Measurements from ENCODE around the gene RPS15A. TPM values are rescaled to one million over a fixed set of nuclear protein-coding genes. Genes with fewer than 3 reads are reported as not detected.

RPS15A gene
- total and polyA plus RNA-seq, 2 of the 8 experiments (the other 6 are each of a cell fraction or from before 2014, with no cell fraction given): 1,784 to 5,666 TPM

DNA sequence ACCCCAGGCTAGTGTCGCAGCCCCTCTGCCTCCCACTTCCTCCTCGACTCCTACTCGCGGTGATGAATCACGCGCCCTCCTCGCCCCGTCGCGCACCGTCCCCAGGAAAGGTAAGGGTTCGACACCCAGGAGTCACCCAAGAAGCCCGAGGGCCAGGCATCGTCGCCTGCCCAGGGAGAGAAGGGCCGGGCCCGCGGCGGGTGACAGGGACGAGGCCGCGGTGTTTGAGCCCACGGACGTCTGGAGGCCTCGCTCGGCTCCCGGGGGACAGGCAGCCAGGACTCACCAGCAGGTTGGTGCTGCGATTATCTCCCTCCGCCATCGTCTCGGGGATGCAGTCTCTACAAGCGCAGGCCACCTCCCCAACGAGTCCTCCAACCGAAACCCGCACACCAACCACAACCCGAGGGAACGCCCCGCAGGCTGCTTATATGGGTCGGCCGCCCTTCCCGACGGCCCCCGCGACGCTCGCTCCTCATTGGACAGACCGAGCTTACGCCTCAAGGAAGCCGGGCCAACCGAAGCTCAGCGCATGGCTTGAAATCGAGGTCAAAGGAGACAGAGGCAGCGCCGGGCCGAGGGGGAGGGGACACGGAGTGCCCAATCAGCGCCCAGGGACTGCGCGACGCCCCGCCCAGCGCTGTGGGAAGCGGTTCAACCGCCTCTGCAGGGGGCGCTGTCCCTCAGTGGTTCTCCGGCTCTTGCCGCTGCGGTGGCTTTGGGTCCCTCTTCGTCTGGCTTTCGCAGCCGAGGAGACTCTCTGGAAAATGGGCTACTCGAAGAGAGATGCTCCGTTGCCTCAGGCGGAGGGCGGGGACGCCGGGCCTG is 11.2 kb upstream of the RPS15A start, which contains the start of gene ARL6IP1 (continued):
- TF ChIP-seq EZH2 (IDR thresholded peaks at IDR 0.05; ENCODE audit: low read depth, low read length, severe bottlenecking) (no peak), POU5F1 (IDR thresholded peaks at IDR 0.05; ENCODE audit: low read depth, low read length) (no peak), BRCA1 (IDR thresholded peaks at IDR 0.05; ENCODE audit: low read depth, low read length) (no peak), SIX5 (IDR thresholded peaks at IDR 0.05; ENCODE audit: low read depth, low read length) (no peak), SP4 (IDR thresholded peaks at IDR 0.05; ENCODE audit: low read length) (peak; percentile 83), SIN3A (conservative IDR thresholded peaks at IDR 0.05 in 1 of 2, IDR thresholded peaks at IDR 0.05 in 1 of 2; ENCODE audit: low read depth in 1 of 2, low read length in 2 of 2) (peak; percentile 66 to 76; a peak in 3 of 4 replicates), KDM1A (IDR thresholded peaks at IDR 0.05; ENCODE audit: borderline replicate concordance, low read length) (no peak), RFX5 (IDR thresholded peaks at IDR 0.05; ENCODE audit: borderline replicate concordance, low read depth, low read length) (0 out of 2 replicates have a peak, but pooled peaks have one; percentile 17), SP2 (IDR thresholded peaks at IDR 0.05; ENCODE audit: low read length) (no peak; the same call in 1 of the 2 replicates)
- TF ChIP-seq, protein P1, sequence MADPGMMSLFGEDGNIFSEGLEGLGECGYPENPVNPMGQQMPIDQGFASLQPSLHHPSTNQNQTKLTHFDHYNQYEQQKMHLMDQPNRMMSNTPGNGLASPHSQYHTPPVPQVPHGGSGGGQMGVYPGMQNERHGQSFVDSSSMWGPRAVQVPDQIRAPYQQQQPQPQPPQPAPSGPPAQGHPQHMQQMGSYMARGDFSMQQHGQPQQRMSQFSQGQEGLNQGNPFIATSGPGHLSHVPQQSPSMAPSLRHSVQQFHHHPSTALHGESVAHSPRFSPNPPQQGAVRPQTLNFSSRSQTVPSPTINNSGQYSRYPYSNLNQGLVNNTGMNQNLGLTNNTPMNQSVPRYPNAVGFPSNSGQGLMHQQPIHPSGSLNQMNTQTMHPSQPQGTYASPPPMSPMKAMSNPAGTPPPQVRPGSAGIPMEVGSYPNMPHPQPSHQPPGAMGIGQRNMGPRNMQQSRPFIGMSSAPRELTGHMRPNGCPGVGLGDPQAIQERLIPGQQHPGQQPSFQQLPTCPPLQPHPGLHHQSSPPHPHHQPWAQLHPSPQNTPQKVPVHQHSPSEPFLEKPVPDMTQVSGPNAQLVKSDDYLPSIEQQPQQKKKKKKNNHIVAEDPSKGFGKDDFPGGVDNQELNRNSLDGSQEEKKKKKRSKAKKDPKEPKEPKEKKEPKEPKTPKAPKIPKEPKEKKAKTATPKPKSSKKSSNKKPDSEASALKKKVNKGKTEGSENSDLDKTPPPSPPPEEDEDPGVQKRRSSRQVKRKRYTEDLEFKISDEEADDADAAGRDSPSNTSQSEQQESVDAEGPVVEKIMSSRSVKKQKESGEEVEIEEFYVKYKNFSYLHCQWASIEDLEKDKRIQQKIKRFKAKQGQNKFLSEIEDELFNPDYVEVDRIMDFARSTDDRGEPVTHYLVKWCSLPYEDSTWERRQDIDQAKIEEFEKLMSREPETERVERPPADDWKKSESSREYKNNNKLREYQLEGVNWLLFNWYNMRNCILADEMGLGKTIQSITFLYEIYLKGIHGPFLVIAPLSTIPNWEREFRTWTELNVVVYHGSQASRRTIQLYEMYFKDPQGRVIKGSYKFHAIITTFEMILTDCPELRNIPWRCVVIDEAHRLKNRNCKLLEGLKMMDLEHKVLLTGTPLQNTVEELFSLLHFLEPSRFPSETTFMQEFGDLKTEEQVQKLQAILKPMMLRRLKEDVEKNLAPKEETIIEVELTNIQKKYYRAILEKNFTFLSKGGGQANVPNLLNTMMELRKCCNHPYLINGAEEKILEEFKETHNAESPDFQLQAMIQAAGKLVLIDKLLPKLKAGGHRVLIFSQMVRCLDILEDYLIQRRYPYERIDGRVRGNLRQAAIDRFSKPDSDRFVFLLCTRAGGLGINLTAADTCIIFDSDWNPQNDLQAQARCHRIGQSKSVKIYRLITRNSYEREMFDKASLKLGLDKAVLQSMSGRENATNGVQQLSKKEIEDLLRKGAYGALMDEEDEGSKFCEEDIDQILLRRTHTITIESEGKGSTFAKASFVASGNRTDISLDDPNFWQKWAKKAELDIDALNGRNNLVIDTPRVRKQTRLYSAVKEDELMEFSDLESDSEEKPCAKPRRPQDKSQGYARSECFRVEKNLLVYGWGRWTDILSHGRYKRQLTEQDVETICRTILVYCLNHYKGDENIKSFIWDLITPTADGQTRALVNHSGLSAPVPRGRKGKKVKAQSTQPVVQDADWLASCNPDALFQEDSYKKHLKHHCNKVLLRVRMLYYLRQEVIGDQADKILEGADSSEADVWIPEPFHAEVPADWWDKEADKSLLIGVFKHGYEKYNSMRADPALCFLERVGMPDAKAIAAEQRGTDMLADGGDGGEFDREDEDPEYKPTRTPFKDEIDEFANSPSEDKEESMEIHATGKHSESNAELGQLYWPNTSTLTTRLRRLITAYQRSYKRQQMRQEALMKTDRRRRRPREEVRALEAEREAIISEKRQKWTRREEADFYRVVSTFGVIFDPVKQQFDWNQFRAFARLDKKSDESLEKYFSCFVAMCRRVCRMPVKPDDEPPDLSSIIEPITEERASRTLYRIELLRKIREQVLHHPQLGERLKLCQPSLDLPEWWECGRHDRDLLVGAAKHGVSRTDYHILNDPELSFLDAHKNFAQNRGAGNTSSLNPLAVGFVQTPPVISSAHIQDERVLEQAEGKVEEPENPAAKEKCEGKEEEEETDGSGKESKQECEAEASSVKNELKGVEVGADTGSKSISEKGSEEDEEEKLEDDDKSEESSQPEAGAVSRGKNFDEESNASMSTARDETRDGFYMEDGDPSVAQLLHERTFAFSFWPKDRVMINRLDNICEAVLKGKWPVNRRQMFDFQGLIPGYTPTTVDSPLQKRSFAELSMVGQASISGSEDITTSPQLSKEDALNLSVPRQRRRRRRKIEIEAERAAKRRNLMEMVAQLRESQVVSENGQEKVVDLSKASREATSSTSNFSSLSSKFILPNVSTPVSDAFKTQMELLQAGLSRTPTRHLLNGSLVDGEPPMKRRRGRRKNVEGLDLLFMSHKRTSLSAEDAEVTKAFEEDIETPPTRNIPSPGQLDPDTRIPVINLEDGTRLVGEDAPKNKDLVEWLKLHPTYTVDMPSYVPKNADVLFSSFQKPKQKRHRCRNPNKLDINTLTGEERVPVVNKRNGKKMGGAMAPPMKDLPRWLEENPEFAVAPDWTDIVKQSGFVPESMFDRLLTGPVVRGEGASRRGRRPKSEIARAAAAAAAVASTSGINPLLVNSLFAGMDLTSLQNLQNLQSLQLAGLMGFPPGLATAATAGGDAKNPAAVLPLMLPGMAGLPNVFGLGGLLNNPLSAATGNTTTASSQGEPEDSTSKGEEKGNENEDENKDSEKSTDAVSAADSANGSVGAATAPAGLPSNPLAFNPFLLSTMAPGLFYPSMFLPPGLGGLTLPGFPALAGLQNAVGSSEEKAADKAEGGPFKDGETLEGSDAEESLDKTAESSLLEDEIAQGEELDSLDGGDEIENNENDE (IDR thresholded peaks at IDR 0.05; ENCODE audit: insufficient replicate concordance, low read length): no peak
